ENCODE measurements around the gene LRPAP1.
"Not testable (repeated sequence)": the region's sequence is repeated elsewhere in the genome, so short reads cannot be mapped to it uniquely, and the experiment has no call there.

The LRPAP1 gene

GRCh38 chr4:3465698-3466671 is 66.2 kb downstream of the LRPAP1 start:
- no peaks in the 10 kb centered on the region for H3K36me3 Mint-ChIP-seq (ENCODE audit: low read depth)
- peaks cover 6% of the 10 kb centered on the region for H3K27me3 Mint-ChIP-seq
- no peak overlapping the region for H3K4me3 Mint-ChIP-seq
- H3K9me3 Mint-ChIP-seq, result no peaks in the 10 kb centered on the region
- no peaks in the 10 kb centered on the region for H3K4me1 Mint-ChIP-seq (ENCODE audit: low read depth)
- no peak overlapping the region for H3K27ac Mint-ChIP-seq

DNA sequence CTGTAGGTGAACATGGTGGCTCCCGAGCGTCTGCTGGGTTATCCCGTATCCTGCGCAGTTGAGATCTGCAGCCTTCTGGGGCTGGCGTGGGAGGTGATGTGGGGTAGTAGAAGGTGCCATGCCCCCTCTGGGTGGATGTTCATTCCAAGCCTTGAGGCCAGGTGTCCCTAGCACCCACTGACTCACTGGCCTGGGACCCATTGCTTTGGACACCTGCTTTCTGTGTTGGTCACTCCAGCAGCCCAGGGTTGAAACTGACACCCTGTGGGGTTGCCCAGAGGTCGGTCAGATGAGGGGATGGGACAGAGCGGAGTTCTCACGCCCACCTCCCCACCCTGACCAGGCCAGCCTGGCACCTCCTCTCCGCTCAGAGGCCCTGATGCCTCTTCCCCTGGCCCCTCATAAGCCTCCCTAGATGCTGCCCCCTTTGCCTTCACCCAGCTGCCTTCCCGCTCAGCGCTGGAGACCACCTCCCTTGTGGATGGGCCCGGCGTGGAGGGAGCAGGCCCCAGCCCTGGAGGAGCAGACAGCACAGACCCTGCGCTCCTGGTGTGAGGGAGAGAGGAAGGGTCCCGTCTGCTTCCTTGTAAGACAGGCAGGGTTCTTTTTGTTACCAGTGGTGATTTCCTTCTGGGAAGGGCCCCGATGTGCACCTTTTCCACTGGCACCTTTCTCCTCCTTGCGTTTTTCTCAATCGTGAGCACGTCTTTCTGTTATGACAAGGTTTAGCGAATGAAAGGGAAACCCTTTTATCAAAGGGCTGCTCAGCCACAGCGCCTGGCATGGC is 67.1 kb downstream of the LRPAP1 start:
- no peaks in the 10 kb centered on the region for H3K4me1 Mint-ChIP-seq (ENCODE audit: low read depth)
- no peak overlapping the region for H3K27ac Mint-ChIP-seq
- H3K4me3 Mint-ChIP-seq, result no peak overlapping the region
- peaks cover 8% of the 10 kb centered on the region for H3K27me3 Mint-ChIP-seq
- no peaks in the 10 kb centered on the region for H3K36me3 Mint-ChIP-seq (ENCODE audit: low read depth)
- peaks cover 2% of the 10 kb centered on the region for H3K9me3 Mint-ChIP-seq

- H3K4me3 Mint-ChIP-seq, result no peak overlapping the region
- H3K27me3 Mint-ChIP-seq, result peaks cover 12% of the 10 kb centered on the region
- H3K4me1 Mint-ChIP-seq (ENCODE audit: low read depth), result no peaks in the 10 kb centered on the region
- H3K9me3 Mint-ChIP-seq, result peaks cover 3% of the 10 kb centered on the region
- no peak overlapping the region for H3K27ac Mint-ChIP-seq
- no peaks in the 10 kb centered on the region for H3K36me3 Mint-ChIP-seq (ENCODE audit: low read depth)
Measured at GRCh38 chr4:3464349-3464905, 67.8 kb downstream of the LRPAP1 start.

- Mint-ChIP-seq H3K27me3 (peaks cover 12% of the 10 kb centered on the region), H3K27ac (no peak overlapping the region), H3K4me1 (ENCODE audit: low read depth) (no peaks in the 10 kb centered on the region), H3K36me3 (ENCODE audit: low read depth) (no peaks in the 10 kb centered on the region), H3K4me3 (no peak overlapping the region), H3K9me3 (peaks cover 3% of the 10 kb centered on the region)
Measured at GRCh38 chr4:3463556-3464348, 68.5 kb downstream of the LRPAP1 start.

DNA sequence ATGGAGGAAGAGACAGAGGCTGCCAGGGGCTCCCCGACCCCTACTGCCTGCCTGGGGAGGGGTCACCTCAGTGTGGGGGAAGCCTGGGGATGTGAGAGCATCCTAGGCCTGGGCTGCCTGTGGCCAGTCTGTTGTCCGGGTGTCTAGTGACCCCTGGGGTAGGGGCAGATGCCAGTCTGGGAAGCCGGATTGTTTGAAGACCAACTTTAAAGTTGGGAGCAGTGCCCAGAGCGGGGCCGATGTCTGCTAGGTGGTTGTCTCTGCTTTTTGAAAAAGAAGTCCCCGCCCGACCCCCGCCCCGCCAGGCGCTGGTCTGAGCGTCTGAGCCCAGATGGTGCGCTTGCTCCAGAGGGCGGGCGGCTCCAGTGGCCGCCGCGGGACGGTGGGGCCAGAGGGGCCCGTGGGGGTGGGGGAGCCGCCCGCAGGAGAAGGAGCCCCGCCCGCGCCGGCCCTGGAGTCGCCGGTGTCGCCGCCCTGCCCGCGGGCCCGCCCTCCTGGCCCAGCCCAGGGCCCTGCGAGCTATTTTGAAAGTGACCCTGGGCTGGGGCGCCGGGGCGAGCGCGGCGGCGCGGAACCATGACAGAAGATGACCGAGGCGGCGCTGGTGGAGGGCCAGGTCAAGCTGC is 69.3 kb downstream of the LRPAP1 start, which contains the start of gene DOK7:
Gene DOK7, plus strand, starts transcription at position 517 of the 626 bp plus-strand sequence. Its CDS starts 70 bp downstream, at position 587.
- H3K9me3 Mint-ChIP-seq, result peaks cover 3% of the 10 kb centered on the region
- no peaks in the 10 kb centered on the region for H3K36me3 Mint-ChIP-seq (ENCODE audit: low read depth)
- no peak within 1 kb of the TSS for H3K4me3 Mint-ChIP-seq
- no peaks in the 10 kb centered on the region for H3K4me1 Mint-ChIP-seq (ENCODE audit: low read depth)
- no peak within 1 kb of the TSS for H3K27ac Mint-ChIP-seq
- peaks cover 12% of the 10 kb centered on the region for H3K27me3 Mint-ChIP-seq

GRCh38 chr4:3462321-3462789 is 69.9 kb downstream of the LRPAP1 start:
- no peaks in the 10 kb centered on the region for H3K4me1 Mint-ChIP-seq (ENCODE audit: low read depth)
- H3K27ac Mint-ChIP-seq, result no peak overlapping the region
- H3K4me3 Mint-ChIP-seq, result no peak overlapping the region

GRCh38 chr4:3461515-3462291 is 70.5 kb downstream of the LRPAP1 start:
- Mint-ChIP-seq H3K36me3 (ENCODE audit: low read depth) (no peaks in the 10 kb centered on the region), H3K27me3 (peaks cover 12% of the 10 kb centered on the region), H3K9me3 (peaks cover 3% of the 10 kb centered on the region), H3K27ac (no peak overlapping the region), H3K4me3 (no peak overlapping the region), H3K4me1 (ENCODE audit: low read depth) (no peaks in the 10 kb centered on the region)

More at GRCh38 chr4:3462321-3462789, 69.9 kb downstream of the LRPAP1 start:
- H3K27me3 Mint-ChIP-seq, result peaks cover 12% of the 10 kb centered on the region
- peaks cover 3% of the 10 kb centered on the region for H3K9me3 Mint-ChIP-seq
- H3K36me3 Mint-ChIP-seq (ENCODE audit: low read depth), result no peaks in the 10 kb centered on the region

DNA sequence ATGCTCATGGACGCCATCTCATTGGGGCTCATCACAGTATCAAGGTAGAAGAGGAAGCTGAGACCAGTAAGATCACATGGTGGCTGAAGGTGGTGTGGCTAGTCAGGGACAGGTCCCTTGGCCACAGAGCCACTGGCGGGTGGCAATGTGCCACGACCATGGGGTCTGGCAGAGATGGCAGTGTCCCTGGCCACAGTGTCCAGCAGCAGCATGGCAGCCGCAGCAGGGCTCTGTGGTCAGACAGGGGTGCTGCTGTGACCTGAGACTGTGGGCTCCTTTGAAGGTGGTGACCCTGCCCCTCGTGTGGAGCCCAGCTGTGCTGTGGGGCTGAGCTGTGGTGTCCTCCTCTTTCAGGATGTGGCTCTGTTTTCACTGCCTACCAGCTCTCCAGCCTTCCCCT is 71.3 kb downstream of the LRPAP1 start:
- H3K9me3 Mint-ChIP-seq, result peaks cover 3% of the 10 kb centered on the region
- H3K27me3 Mint-ChIP-seq, result peaks cover 12% of the 10 kb centered on the region
- no peaks in the 10 kb centered on the region for H3K36me3 Mint-ChIP-seq (ENCODE audit: low read depth)
- no peak overlapping the region for H3K27ac Mint-ChIP-seq
- no peaks in the 10 kb centered on the region for H3K4me1 Mint-ChIP-seq (ENCODE audit: low read depth)
- no peak overlapping the region for H3K4me3 Mint-ChIP-seq

DNA sequence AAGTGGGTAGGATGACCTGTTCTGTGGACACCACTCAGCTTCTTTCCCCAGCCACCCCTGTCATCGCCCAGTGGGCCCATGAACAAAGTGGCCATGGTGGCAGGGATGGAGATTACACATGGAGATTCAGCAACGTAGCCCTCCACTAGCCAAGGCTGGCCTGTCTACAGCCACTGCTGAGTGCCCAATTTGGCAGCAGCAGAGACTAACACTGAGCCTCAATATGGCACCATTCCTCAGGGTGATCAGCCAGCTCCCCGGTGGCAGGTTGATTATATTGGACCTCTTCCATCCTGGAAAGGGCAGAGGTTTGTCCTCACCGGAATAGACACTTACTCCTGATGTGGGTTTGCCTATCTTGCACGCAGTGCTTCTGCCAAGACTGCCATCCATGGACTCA is 73.1 kb downstream of the LRPAP1 start:
- not testable (repeated sequence) for H3K27me3 Mint-ChIP-seq; H3K36me3 Mint-ChIP-seq (ENCODE audit: low read depth); H3K4me1 Mint-ChIP-seq (ENCODE audit: low read depth); H3K27ac Mint-ChIP-seq; H3K4me3 Mint-ChIP-seq
- H3K9me3 Mint-ChIP-seq, result peaks cover 12% of the 10 kb centered on the region

DNA sequence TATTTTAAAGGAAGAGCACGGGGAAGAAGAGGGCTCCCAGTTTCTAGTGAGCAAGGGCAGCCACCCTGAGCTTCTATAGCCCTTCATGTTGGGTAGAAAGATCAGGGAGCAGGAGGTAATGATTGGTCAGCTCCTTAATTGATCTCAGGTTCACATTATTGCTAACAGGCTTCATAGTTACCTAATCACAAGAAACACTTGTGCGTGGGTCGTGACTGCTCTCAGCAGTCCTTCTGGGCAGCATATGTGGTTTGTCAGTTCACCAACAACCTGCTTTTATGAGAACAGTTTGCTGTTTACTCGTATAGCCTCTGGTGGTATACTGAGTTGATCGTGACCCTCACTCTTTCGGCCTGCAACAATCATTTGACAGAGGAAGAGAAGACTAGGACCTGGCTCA is 73.9 kb downstream of the LRPAP1 start:
- Mint-ChIP-seq H3K36me3 (ENCODE audit: low read depth) (peaks cover 9% of the 10 kb centered on the region), H3K4me3 (no peak overlapping the region), H3K27me3 (peaks cover 5% of the 10 kb centered on the region), H3K27ac (no peak overlapping the region), H3K4me1 (ENCODE audit: low read depth) (no peaks in the 10 kb centered on the region), H3K9me3 (peaks cover 12% of the 10 kb centered on the region)

- not testable (repeated sequence) for H3K36me3 Mint-ChIP-seq (ENCODE audit: low read depth)
Measured at GRCh38 chr4:3455596-3455995, 76.6 kb downstream of the LRPAP1 start.

More at GRCh38 chr4:3455596-3455995, 76.6 kb downstream of the LRPAP1 start:
- H3K4me3 Mint-ChIP-seq; H3K4me1 Mint-ChIP-seq (ENCODE audit: low read depth); H3K27ac Mint-ChIP-seq; H3K27me3 Mint-ChIP-seq: not testable (repeated sequence)
- peaks cover 12% of the 10 kb centered on the region for H3K9me3 Mint-ChIP-seq

All from stimulated activated naive CD8-positive, alpha-beta T cell treated with anti-CD3 and anti-CD28 coated beads, Interleukin-15, Interleukin-2, amounts not matched to agents 100 ng/mL and 50 ng/mL, for 24 hours (primary cell).